ENCODE measurements around the gene CORO7. TPM values are rescaled to one million over a fixed set of nuclear protein-coding genes. Genes with fewer than 3 reads are reported as not detected.

The CORO7 gene
- polyA plus RNA-seq, 1 donor = 19.4 TPM

GRCh38 chr16:4307215-4308037 is 109.0 kb downstream of the CORO7 start:
- peak; percentile 46 for DNase-seq (ENCODE audit: low read depth)

GRCh38 chr16:4306470-4307214 is 109.8 kb downstream of the CORO7 start:
- no peak for DNase-seq (ENCODE audit: low read depth)

Other genes with a start within 250 kb of the CORO7 start
- 694 TPM for gene SRL, start 174.5 kb downstream of the CORO7 start, polyA plus RNA-seq (ENCODE audit: insufficient read length)
- gene TFAP4, start 143.6 kb downstream of the CORO7 start, polyA plus RNA-seq (ENCODE audit: insufficient read length) = 11.1 TPM
- gene GLIS2, start 100.5 kb downstream of the CORO7 start, polyA plus RNA-seq (ENCODE audit: insufficient read length) = 22.9 TPM
- 25.4 TPM for gene PAM16, start 65.3 kb downstream of the CORO7 start, polyA plus RNA-seq (ENCODE audit: insufficient read length)
- 13.7 TPM for gene VASN, start 44.7 kb downstream of the CORO7 start, polyA plus RNA-seq (ENCODE audit: insufficient read length)
- 29.6 TPM for gene DNAJA3, start 9.3 kb upstream of the CORO7 start, polyA plus RNA-seq (ENCODE audit: insufficient read length)
- gene NMRAL1, start 58.0 kb upstream of the CORO7 start, polyA plus RNA-seq (ENCODE audit: insufficient read length) = 13.2 TPM
- gene HMOX2, start 59.8 kb upstream of the CORO7 start, polyA plus RNA-seq (ENCODE audit: insufficient read length) = 36.2 TPM
- gene CDIP1, start 122.2 kb upstream of the CORO7 start, polyA plus RNA-seq (ENCODE audit: insufficient read length) = 46.2 TPM
- 0.73 TPM for gene C16orf96, start 139.7 kb upstream of the CORO7 start, polyA plus RNA-seq (ENCODE audit: insufficient read length)
- gene UBALD1, start 198.3 kb upstream of the CORO7 start, polyA plus RNA-seq (ENCODE audit: insufficient read length) = 23.4 TPM
- gene MGRN1, start 208.2 kb upstream of the CORO7 start, polyA plus RNA-seq (ENCODE audit: insufficient read length) = 35.5 TPM